ENCODE results near the gene TMEM8B.
"Not testable (repeated sequence)": the region's sequence is repeated elsewhere in the genome, so short reads cannot be mapped to it uniquely, and the experiment has no call there.

The TMEM8B gene

DNA sequence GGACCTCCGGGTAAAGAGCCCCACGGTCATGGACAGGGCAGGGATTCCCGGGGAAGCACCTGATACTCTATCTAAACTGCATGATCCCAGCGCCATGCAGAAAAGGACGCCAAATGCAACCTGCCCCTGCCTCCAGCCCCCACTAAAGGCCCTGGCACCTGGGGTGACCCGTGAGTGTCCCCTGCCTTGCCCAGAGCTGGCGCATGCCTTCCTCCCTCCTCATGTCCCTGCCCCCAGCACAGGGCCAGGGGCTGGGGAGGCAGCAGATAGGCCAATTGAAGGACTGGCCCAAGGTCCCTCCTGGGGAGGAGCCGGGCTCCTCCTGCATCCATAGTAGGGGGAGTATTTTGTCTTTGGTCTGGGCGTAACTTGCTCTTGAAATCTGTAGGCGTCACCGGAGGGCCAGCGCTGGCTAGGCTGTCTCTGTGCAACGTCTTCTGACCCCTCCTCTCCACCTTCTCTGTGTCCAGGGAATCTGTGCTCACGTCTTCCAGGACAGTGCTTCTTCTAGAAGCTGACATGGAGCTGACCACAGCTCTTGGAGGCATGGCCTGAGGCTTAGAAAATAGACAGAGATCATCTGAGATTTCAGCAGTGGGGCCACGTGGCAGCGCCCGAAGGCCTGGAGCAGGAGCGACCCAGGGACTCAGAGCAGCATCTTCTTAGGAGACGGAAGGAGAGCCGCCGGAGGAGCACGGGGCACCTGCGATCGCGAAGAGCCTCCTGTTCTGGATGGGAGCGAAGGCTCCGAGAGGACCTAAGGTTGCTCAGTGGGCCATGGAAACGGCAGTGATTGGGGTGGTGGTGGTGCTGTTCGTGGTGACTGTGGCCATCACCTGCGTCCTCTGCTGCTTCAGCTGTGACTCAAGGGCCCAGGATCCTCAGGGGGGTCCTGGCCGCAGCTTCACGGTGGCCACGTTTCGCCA, 80.9 kb downstream of the TMEM8B start:
- no peak for DNase-seq

DNA sequence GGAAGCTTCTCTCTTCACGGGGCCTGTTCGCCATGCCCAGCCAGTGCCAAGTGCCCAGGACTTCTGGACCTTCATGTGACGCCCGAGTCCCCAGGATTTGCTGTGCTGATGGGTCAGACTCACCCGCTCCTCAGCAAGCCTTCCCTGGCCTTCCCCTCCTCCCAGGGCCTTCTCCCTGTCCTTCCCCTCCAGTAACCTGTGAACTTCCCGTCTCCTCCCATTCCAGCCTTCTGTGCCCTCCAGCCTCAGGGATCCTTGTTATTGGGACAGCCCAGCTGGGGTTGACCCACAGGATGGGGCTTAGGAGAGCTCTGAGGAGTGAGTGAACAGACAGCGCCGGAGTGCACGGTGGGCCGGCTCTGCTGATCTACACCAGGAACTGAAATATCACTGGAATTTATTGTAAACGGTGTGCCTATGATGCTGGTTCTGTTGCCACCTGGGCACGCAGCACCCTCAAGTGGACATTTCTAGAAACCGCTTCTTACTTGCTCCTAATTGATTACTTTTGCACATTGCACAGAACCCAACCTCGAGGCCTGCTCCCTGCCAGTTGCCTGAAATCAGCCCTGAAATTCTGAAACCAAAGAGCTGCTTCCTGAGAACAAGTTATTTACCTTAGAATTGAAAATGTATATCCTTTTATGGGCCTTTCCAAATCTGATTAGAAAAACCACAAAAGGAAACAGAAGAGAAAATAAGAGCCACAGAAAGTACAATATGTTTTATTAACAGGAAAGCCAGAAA, 81.8 kb downstream of the TMEM8B start:
- no peak for DNase-seq

DNA sequence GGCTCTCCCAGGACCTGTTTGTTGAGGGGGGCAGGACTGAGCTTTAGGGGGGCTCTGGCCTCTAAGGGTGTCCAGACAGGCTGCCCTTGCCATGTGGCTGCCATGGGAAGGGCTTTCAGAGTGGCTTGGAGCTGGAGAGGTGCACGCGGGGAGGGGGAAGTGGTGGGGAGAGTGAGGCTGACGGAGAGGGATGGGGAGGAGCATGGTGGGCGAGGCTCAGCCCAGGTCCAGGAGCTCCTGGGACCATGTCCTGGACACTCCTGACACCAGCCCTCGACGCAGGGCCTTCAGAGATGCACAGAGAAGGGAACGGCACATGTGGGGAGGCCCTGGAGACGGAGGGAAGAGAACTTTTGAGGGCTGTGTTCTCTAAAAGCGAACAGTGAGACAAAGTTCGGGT, 82.7 kb downstream of the TMEM8B start:
- no peak for DNase-seq

DNA sequence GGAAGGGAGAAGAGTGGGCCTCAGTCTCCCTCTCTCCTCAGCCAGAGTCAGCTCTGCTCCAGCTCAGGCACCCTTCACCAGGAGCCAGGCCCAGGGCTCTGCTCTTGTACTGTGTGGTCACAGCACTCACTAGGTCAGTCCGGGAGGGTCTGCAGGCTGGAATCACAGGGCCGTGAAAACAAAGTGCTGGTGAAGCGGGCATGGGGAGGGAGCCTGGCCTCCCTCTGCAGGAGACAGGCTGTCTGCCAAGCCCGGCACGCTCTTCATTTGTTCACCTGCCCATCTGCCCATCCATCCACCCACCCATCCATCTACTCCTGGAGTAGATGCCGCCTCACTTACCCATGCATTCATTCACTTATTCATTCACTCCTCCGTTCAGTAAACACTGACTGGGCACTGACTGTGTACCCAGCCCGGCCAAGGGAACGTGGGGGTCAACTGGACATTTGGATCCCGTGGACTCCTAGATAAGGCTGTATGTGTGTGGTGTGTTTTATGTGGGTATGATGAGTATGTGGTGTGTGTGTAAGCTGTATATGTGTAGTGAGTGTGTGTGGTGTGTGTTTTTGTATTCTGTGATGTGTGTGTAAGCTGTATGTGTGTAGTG, 83.9 kb downstream of the TMEM8B start:
- DNase-seq, result no peak

DNA sequence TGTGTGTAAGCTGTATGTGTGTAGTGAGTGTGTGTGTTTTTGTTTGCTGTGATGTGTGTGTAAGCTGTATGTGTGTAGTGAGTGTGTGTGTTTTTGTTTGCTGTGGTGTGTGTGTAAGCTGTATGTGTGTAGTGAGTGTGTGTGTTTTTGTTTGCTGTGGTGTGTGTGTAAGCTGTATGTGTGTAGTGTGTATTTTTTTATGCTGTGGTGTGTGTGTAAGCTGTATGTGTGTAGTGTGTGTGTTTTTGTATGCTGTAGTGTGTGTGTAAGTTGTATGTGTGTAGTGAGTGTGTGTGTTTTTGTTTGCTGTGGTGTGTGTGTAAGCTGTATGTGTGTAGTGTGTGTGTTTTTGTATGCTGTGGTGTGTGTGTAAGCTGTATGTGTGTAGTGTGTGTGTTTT, 84.4 kb downstream of the TMEM8B start:
- DNase-seq, result not testable (repeated sequence)

DNA sequence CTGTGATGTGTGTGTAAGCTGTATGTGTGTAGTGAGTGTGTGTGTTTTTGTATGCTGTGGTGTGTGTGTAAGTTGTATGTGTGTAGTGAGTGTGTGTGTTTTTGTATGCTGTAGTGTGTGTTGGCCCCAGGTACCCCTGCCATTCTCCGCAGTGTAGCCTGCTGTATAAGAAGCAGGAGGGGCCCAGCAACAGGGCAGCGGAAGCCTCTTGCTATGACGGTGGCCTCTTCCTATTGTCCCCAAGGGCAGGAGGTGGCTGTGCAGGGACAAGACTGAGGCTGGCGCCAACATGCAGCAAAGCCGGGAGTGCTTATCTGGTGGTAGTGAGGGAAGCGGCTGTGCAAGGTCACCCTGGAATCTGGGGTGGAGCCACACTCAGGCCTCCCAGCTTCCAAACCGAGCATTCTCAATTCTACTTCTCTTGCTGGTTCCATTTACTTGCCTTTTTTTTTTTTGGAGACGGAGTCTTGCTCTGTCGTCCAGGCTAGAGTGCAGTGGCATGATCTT, 85.3 kb downstream of the TMEM8B start:
- no peak for DNase-seq
